H1 (cell line): Measurements from ENCODE around the gene JPH2. TPM values are rescaled to one million over a fixed set of nuclear protein-coding genes. Genes with fewer than 3 reads are reported as not detected.

Source experiments
- CTCF ChIA-PET: fragments of 300-600 bp; sonication (Branson Sonifier 250); formaldehyde crosslinking; loops from one replicate; lab custom pipeline; 2021; ENCODE audit not compliant: partially characterized antibody; lab: Charles Lee
- POLR2A ChIA-PET: fragments of 300-600 bp; sonication (Branson Sonifier 250); formaldehyde crosslinking; loops from one replicate; lab custom pipeline; 2021; ENCODE audit warnings: inconsistent platforms; ENCODE audit not compliant: partially characterized antibody; lab: Charles Lee
- DNase-seq, 2 experiments: peaks; one replicate each; pipeline versions ENCODE4 v3.0.0 to v3.0.0-alpha.2; 2010 to 2022; ENCODE audit warnings: low spot score in 2 of 2, low read depth in 1 of 2, mixed read lengths in 1 of 2
- FAIRE-seq: peaks from 2 replicates; lab custom pipeline; 2011; peaks lifted over from hg19 to GRCh38; lab: Jason Lieb, UNC
- H2AFZ ChIP-seq: 2 replicates; pipeline ENCODE4 v1.8.1; 2012; ENCODE audit warnings: low read length, inconsistent platforms
- H2AK5ac ChIP-seq: 2 replicates; pipeline ENCODE4 v1.6.1; 2013; ENCODE audit warnings: low read depth, low read length
- H2BK120ac ChIP-seq: replicated peaks from 2 replicates; pipeline ENCODE3; 2013; ENCODE audit warnings: low read depth, low read length, inconsistent platforms
- H2BK12ac ChIP-seq: 2 replicates; pipeline ENCODE4 v1.6.1; 2013; ENCODE audit warnings: low read depth, low read length
- H2BK15ac ChIP-seq: 2 replicates; pipeline ENCODE4 v1.6.1; 2013; ENCODE audit warnings: low read length
- H2BK20ac ChIP-seq: 2 replicates; pipeline ENCODE4 v1.6.1; 2013; ENCODE audit warnings: low read length
- H2BK5ac ChIP-seq: 2 replicates; pipeline ENCODE4 v1.6.1; 2013; ENCODE audit warnings: low read depth, low read length
- H3K14ac ChIP-seq: 2 replicates; pipeline ENCODE4 v1.6.1; 2013; ENCODE audit warnings: inconsistent platforms; ENCODE audit not compliant: insufficient read length
- H3K18ac ChIP-seq: 2 replicates; pipeline ENCODE4 v1.6.1; 2013; ENCODE audit warnings: low read length; ENCODE audit errors: extremely low read depth
- H3K23ac ChIP-seq: 2 replicates; pipeline ENCODE4 v1.6.1; 2013; ENCODE audit warnings: inconsistent platforms; ENCODE audit not compliant: insufficient read length
- H3K23me2 ChIP-seq: 2 replicates; pipeline ENCODE4 v1.6.1; 2013; ENCODE audit warnings: low read depth, low read length
- H3K27ac ChIP-seq: 2 replicates; pipeline ENCODE4 v1.6.1; 2011; ENCODE audit warnings: low read depth, low read length, inconsistent platforms
- H3K27me3 ChIP-seq, 4 experiments: replicated peaks in 1 of 4; 1 replicate in 1 of 4; 2 replicates in 3 of 4; pipeline versions ENCODE4 v1.6.1 to v1.8.1; 2011 to 2013; ENCODE audit warnings: low read length in 3 of 4, mild to moderate bottlenecking in 3 of 4, inconsistent platforms in 2 of 4, mixed read lengths in 2 of 4, moderate library complexity in 1 of 4; ENCODE audit not compliant: control insufficient read depth in 3 of 4, insufficient read depth in 3 of 4; ENCODE audit errors: extremely low read depth in 1 of 4
- H3K36me3 ChIP-seq, 4 experiments: 2 replicates each; pipeline versions ENCODE4 v1.6.1 to v1.8.1; 2011 to 2013; ENCODE audit warnings: mild to moderate bottlenecking in 4 of 4, low read length in 3 of 4, moderate library complexity in 2 of 4, control low read depth in 1 of 4, inconsistent platforms in 1 of 4; ENCODE audit not compliant: insufficient read depth in 4 of 4, control insufficient read depth in 2 of 4
- H3K4ac ChIP-seq: replicated peaks from 2 replicates; pipeline ENCODE3; 2013; ENCODE audit warnings: low read length, low read depth, mixed read lengths, inconsistent platforms; ENCODE audit not compliant: insufficient read length
- H3K4me1 ChIP-seq, 4 experiments: replicated peaks in 1 of 4; 1 replicate in 1 of 4; 2 replicates in 3 of 4; pipeline versions ENCODE4 v1.6.1 to v1.8.1; 2011 to 2013; ENCODE audit warnings: low read length in 3 of 4, inconsistent platforms in 2 of 4, mixed read lengths in 1 of 4; ENCODE audit not compliant: insufficient read depth in 4 of 4, control insufficient read depth in 3 of 4
- H3K4me2 ChIP-seq, 2 experiments: 2 replicates each; pipeline versions ENCODE4 v1.6.1 to v1.8.1; 2011 to 2013; ENCODE audit warnings: low read depth in 2 of 2, low read length in 2 of 2, control low read depth in 1 of 2, inconsistent platforms in 1 of 2, mild to moderate bottlenecking in 1 of 2; ENCODE audit not compliant: insufficient read depth in 1 of 2
- H3K4me3 ChIP-seq, 4 experiments: fragments of 200-600, 300-600 bp in 1 of 4; sonication (generic), shearing (Covaris generic), sonication (Bioruptor Twin) in 1 of 4; 2 replicates each; pipeline versions ENCODE4 v1.5.1 to v1.8.1; 2011 to 2016; ENCODE audit warnings: low read length in 4 of 4, low read depth in 3 of 4, control low read depth in 2 of 4, inconsistent platforms in 2 of 4, mild to moderate bottlenecking in 2 of 4, mixed read lengths in 1 of 4, moderate library complexity in 1 of 4; ENCODE audit not compliant: insufficient read depth in 2 of 4; ENCODE audit errors: extremely low read depth in 1 of 4
- H3K56ac ChIP-seq: replicated peaks from 2 replicates; pipeline ENCODE3; 2013; ENCODE audit warnings: low read depth, mild to moderate bottlenecking, mixed read lengths, low read length, inconsistent platforms; ENCODE audit not compliant: insufficient read length
- H3K79me1 ChIP-seq: 2 replicates; pipeline ENCODE4 v1.6.1; 2013; ENCODE audit warnings: low read depth, low read length, control low read depth
- H3K79me2 ChIP-seq, 2 experiments: 2 replicates each; pipeline versions ENCODE4 v1.6.1 to v1.8.1; 2012 to 2013; ENCODE audit warnings: low read length in 2 of 2, mild to moderate bottlenecking in 2 of 2, inconsistent platforms in 1 of 2; ENCODE audit not compliant: insufficient read depth in 2 of 2, control insufficient read depth in 1 of 2
- H3K9ac ChIP-seq, 4 experiments: replicated peaks in 1 of 4; 1 replicate in 1 of 4; 2 replicates in 3 of 4; pipeline versions ENCODE4 v1.6.1 to v1.8.1; 2011 to 2013; ENCODE audit warnings: low read depth in 3 of 4, low read length in 3 of 4, control low read depth in 2 of 4, mild to moderate bottlenecking in 2 of 4, moderate library complexity in 2 of 4, inconsistent platforms in 1 of 4; ENCODE audit errors: extremely low read depth in 1 of 4
- H3K9me3 ChIP-seq, 2 experiments: 2 replicates each; pipeline versions ENCODE4 v1.6.1 to v1.8.1; 2012 to 2013; ENCODE audit warnings: mild to moderate bottlenecking in 2 of 2, moderate library complexity in 2 of 2, control low read depth in 1 of 2, inconsistent platforms in 1 of 2, low read depth in 1 of 2, low read length in 1 of 2, mixed read lengths in 1 of 2; ENCODE audit not compliant: insufficient read depth in 2 of 2
- H4K20me1 ChIP-seq, 2 experiments: replicated peaks in 1 of 2; 2 replicates each; pipeline versions ENCODE3 to v1.8.1; 2011 to 2013; ENCODE audit warnings: inconsistent platforms in 2 of 2, low read length in 2 of 2, mild to moderate bottlenecking in 1 of 2; ENCODE audit not compliant: insufficient read depth in 2 of 2, control insufficient read depth in 1 of 2
- H4K5ac ChIP-seq: 2 replicates; pipeline ENCODE4 v1.6.1; 2013; ENCODE audit warnings: low read length, low read depth, mixed read lengths, inconsistent platforms; ENCODE audit not compliant: insufficient read length
- H4K8ac ChIP-seq: 2 replicates; pipeline ENCODE4 v1.8.0; 2013; ENCODE audit warnings: mild to moderate bottlenecking, moderate library complexity, low read length, inconsistent platforms; ENCODE audit not compliant: insufficient read depth; ENCODE audit errors: extremely low read depth
- H4K91ac ChIP-seq: replicated peaks from 2 replicates; pipeline ENCODE3; 2013; ENCODE audit warnings: low read length, mixed read lengths, inconsistent platforms; ENCODE audit not compliant: insufficient read length
- BRCA1 ChIP-seq: IDR thresholded peaks from 2 replicates; pipeline ENCODE4 v1.6.1; 2012; ENCODE audit warnings: low read depth, low read length, improper control_type of control experiment
- CTBP2 ChIP-seq: IDR thresholded peaks from 2 replicates; pipeline ENCODE4 v1.7.0; 2011; ENCODE audit warnings: borderline replicate concordance, mild to moderate bottlenecking, moderate library complexity, mixed read lengths, low read length; ENCODE audit not compliant: insufficient read depth, insufficient read length
- GTF2F1 ChIP-seq: IDR thresholded peaks from 2 replicates; pipeline ENCODE4 v1.6.1; 2012; ENCODE audit warnings: low read depth, low read length, improper control_type of control experiment, borderline replicate concordance
- HDAC2 ChIP-seq, 2 experiments: fragments of 300-600 bp in 1 of 2; sonication (generic) in 1 of 2; IDR thresholded peaks; 2 replicates each; pipeline ENCODE4 v1.6.1; 2011 to 2012; ENCODE audit warnings: low read depth in 2 of 2, low read length in 2 of 2, mild to moderate bottlenecking in 2 of 2, moderate library complexity in 2 of 2, borderline replicate concordance in 1 of 2, inconsistent platforms in 1 of 2
- HDAC6 ChIP-seq: IDR thresholded peaks from one replicate; pipeline ENCODE4 v1.7.1; 2012; ENCODE audit warnings: low read depth, mild to moderate bottlenecking, inconsistent platforms, low read length, moderate library complexity
- KDM5A ChIP-seq: fragments of 200-600 bp; IDR thresholded peaks from 2 replicates; pipeline ENCODE4 v1.7.1; 2012; ENCODE audit warnings: mild to moderate bottlenecking, low read length, inconsistent platforms, mixed read lengths
- PHF8 ChIP-seq: fragments of 200-600 bp; sonication (generic); conservative IDR thresholded peaks from 2 replicates; pipeline ENCODE4 v1.7.1; 2012; ENCODE audit warnings: low read depth, mild to moderate bottlenecking, inconsistent platforms, low read length, moderate library complexity
- POU5F1 ChIP-seq: IDR thresholded peaks from 2 replicates; pipeline ENCODE4 v1.6.1; 2011; ENCODE audit warnings: low read depth, mild to moderate bottlenecking, low read length, moderate library complexity
- SAP30 ChIP-seq: fragments of 300-600 bp; sonication (generic); IDR thresholded peaks from 2 replicates; pipeline ENCODE4 v1.7.1; 2012; ENCODE audit warnings: low read length, moderate library complexity, mild to moderate bottlenecking, inconsistent platforms; ENCODE audit not compliant: insufficient read depth, insufficient replicate concordance
- SRF ChIP-seq: IDR thresholded peaks from 2 replicates; pipeline ENCODE4 v1.6.1; 2011; ENCODE audit warnings: mild to moderate bottlenecking, low read depth, low read length, moderate library complexity
- SUZ12 ChIP-seq: fragments of 200-600 bp; sonication (generic); IDR thresholded peaks from 2 replicates; pipeline ENCODE4 v1.6.1; 2012; ENCODE audit warnings: mild to moderate bottlenecking, inconsistent platforms, low read length, moderate library complexity, mixed read lengths
- YY1 ChIP-seq: IDR thresholded peaks from 2 replicates; pipeline ENCODE4 v1.6.1; 2011; ENCODE audit warnings: low read depth, mild to moderate bottlenecking, low read length
- WGBS, 2 experiments: shearing (Covaris generic) in 1 of 2; methylation state at CpG; one replicate each; pipeline versions ENCODE4 v1.1.6 to v1.1.7; 2013 to 2015; ENCODE audit warnings: low lambda C conversion rate in 2 of 2, mixed read lengths in 2 of 2, inconsistent platforms in 1 of 2, low coverage in 1 of 2, missing lambda C conversion rate in 1 of 2; ENCODE audit not compliant: insufficient replicate concordance in 2 of 2, insufficient coverage in 1 of 2, insufficient read length in 1 of 2; ENCODE audit errors: extremely low coverage in 1 of 2, missing lambda C conversion rate in 1 of 2; 5-methylcytosine and 5-hydroxymethylcytosine counted together
- polyA plus RNA-seq, 7 experiments: library from polyadenylated mRNA; depleted of rRNA in 3 of 7; stranded (reverse) in 5 of 7; unstranded in 2 of 7; fragments of >200 nt in 5 of 7; fragments of 200-250 nt in 2 of 7; gene quantifications; 1 replicate in 5 of 7; 2 replicates in 1 of 7; 4 replicates in 1 of 7; pipeline versions ENCODE4 v1.2.1 to v1.2.3, GENCODE V29; 2011 to 2013; ENCODE audit warnings: missing spikeins in 2 of 7, mixed read lengths in 2 of 7
- total RNA-seq: library from RNA; stranded (reverse); fragmentation: NEBNext Ultra II Directional; extraction: Animal tissue kit (Norgen Biotek cat#: 25700); gene quantifications from 2 replicates; pipeline ENCODE4 v1.2.1, GENCODE V29; 2021
- TF ChIP-seq, protein P1 (sequence below): IDR thresholded peaks from 2 replicates; pipeline ENCODE4 v1.6.1; 2011; ENCODE audit warnings: low read depth, mild to moderate bottlenecking, low read length; ENCODE audit not compliant: insufficient read depth

The JPH2 gene
- total and polyA plus RNA-seq, 2 of the 8 experiments (the other 6 are each of a cell fraction or from before 2014, with no cell fraction given): 0.59 to 1.3 TPM

DNA sequence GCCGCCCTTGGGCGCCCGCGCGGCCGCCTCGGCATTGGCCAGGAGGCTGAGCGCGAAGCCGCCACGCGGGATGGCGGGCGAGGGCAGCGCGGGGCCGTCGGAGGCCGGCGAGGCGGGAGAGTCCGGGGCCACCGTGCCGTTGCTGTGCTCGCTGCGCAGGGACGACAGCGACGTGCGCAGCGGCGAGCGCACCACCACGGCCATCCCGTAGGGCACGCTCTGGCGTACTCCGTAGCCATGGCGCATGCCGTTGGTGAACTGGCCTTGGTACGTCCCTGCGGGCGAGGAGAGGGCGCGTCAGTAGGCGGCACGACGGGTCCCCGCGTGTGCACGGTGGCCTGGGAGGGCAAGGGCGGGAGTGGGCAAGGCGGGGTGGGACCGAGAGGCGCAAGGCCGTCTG is 26.9 kb downstream of the JPH2 start:
- no peak for DNase-seq
- H2BK120ac ChIP-seq: no peak overlapping the region
- no peaks in the 10 kb centered on the region for H3K4me1 ChIP-seq
- H3K4me3 ChIP-seq: no peak overlapping the region
- no peak overlapping the region for H2AK5ac ChIP-seq
- no peak overlapping the region for H2BK20ac ChIP-seq
- H3K27me3 ChIP-seq: no peaks in the 10 kb centered on the region
- no peaks in the 10 kb centered on the region for H3K9me3 ChIP-seq
- H4K8ac ChIP-seq: peak overlapping the region; percentile 30; the same call in 1 of the 2 replicates
- no peak overlapping the region for H4K5ac ChIP-seq
- ChIA-PET POLR2A (no interaction called here), CTCF (interaction anchor here (1.0 to 1.5 kb wide), 3 partner anchors 8 to 41 kb away, joined by 3 to 4 read pairs (median 3); no protein-coding TSS in a partner anchor)
- H3K79me1 ChIP-seq: no peaks in the 10 kb centered on the region
- no peak overlapping the region for H3K4me2 ChIP-seq
- no peaks in the 10 kb centered on the region for H4K20me1 ChIP-seq
- no peak for FAIRE-seq
- no peak overlapping the region for H3K4ac ChIP-seq
- no peaks in the 10 kb centered on the region for H3K79me2 ChIP-seq
- no peak overlapping the region for H3K18ac ChIP-seq
- no peaks in the 10 kb centered on the region for H3K36me3 ChIP-seq
- no peak overlapping the region for H4K91ac ChIP-seq
- H2BK5ac ChIP-seq: no peak overlapping the region
- no peak overlapping the region for H3K27ac ChIP-seq
- 98% methylated on average over 37 of the region's 56 CpGs; no CpG with 5 or more reads in 1 of the 2 experiments for WGBS, 2 experiments
- H3K14ac ChIP-seq: no peak overlapping the region
- peak overlapping the region; percentile 6; the same call in 1 of the 2 replicates for H2BK12ac ChIP-seq
- no peak overlapping the region for H3K9ac ChIP-seq
- H2AFZ ChIP-seq: no peak overlapping the region
- no peak overlapping the region for H3K23ac ChIP-seq
- no peak overlapping the region for H3K56ac ChIP-seq
- no peak overlapping the region for H2BK15ac ChIP-seq
- peaks cover 9% of the 10 kb centered on the region; the same call in 1 of the 2 replicates for H3K23me2 ChIP-seq
- no peak for TF ChIP-seq CTBP2
- no peak for TF ChIP-seq KDM5A
- TF ChIP-seq POU5F1: no peak
- no peak for TF ChIP-seq SUZ12
- TF ChIP-seq, protein P1, sequence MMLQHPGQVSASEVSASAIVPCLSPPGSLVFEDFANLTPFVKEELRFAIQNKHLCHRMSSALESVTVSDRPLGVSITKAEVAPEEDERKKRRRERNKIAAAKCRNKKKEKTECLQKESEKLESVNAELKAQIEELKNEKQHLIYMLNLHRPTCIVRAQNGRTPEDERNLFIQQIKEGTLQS: no peak
- TF ChIP-seq HDAC2 (IDR thresholded peaks at IDR 0.05; ENCODE audit: borderline replicate concordance in 1 of 2, low read depth in 2 of 2, low read length in 2 of 2): no peak
- TF ChIP-seq GTF2F1: no peak
- no peak for TF ChIP-seq SAP30
- no peak for TF ChIP-seq YY1
- no peak for TF ChIP-seq SRF
- no peak for TF ChIP-seq BRCA1
- TF ChIP-seq PHF8: no peak
- TF ChIP-seq HDAC6: no peak
